Activated CD8-positive, alpha-beta memory T cell treated with anti-CD3 and anti-CD28 coated beads, Interleukin-2, amount 50 U/mL, for 48 hours (primary cell): ENCODE data around the gene DLX5.

Source experiments
- DNase-seq: peaks from one replicate; pipeline ENCODE4 v3.0.0-alpha.2; 2020

Gene DLX5

DNA sequence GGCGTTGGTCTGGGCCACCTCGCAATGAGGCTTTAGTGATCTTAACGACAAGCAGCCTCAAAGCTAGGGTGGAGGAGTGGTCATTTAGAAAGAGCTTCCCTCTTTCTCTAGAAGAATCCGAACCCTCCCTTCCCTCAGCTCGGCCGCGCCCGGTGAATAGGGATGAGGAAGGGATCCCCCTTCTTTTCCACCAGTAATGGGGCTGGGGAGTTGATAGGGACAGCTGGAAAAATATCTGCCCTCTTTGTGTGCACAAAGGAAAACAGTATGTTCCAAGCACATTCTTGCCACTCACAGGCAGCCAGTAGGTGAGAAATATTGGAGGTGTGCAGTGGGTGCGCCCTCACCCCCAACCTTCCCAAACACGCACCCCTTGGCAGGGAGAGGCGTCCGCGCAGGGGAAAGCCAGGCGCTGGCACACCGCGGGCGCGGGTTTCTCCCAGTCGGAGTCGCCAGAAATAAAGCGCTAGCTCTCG lies 6.5 kb downstream of the DLX5 start:
- DNase-seq: no peak

GRCh38 chr7:97017192-97018125 lies 7.2 kb downstream of the DLX5 start:
- no peak for DNase-seq

GRCh38 chr7:97016381-97017191 lies 8.0 kb downstream of the DLX5 start:
- no peak for DNase-seq

DNA sequence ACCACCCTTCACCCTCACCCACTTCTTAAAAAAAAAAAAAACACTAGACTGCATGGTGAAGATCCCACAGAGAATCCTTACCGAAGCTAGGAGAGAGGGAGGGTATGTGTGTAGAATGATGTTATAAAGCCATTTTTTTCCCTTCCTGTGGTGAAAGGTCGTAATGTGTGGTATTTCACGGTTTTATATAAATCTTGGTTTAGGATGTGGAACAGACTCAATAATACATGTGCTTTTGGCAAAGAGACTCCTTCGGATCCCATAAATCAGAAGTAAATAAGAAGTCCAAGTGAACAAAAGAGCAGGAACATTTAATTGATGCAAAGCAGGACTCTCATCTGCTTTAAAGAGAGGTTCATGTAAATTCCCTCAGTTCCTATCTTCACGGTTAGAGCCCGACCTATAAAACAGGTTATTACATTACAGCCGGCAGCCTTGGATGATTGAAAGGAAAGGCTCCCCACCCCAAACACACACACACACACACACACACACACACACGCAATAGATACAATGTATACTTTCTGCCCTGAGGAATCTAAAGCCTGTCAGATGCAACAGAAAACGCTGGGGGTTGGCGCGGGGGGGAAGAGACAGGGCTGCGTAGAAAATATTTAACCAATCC lies 8.8 kb downstream of the DLX5 start:
- DNase-seq: no peak

- no peak for DNase-seq
Observed at GRCh38 chr7:97015279-97015678, 9.4 kb downstream of the DLX5 start.

DNA sequence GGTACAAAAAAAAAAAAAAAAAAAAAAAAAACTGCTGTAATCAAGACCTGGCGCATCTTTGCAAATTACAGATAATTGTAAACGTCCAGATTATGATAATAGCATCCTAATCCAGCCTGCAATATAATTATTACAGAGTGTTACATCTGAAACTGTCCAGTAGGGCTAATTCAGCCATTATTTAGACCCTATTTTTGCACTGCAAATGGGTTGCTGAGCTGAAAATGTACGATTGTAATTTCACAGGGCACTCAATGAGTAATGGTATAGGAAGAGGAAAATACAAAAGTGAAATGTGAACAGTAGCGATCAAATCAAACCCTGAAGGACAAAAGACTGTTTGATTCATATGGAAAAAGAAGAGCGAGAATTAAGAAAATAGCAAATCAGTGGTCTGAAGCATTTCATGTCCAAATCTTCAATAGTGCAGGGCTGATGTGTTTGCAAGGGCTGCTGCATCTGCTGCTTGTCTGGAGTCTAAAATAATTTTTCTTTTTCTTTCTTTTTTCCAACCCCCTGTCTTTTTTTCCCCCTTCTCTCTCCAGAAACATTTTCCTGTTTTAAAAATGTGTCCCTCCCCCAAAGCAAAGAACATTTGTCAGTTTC lies 10.4 kb downstream of the DLX5 start:
- no peak for DNase-seq

GRCh38 chr7:97013845-97014134 lies 10.8 kb downstream of the DLX5 start:
- DNase-seq: no peak

DNA sequence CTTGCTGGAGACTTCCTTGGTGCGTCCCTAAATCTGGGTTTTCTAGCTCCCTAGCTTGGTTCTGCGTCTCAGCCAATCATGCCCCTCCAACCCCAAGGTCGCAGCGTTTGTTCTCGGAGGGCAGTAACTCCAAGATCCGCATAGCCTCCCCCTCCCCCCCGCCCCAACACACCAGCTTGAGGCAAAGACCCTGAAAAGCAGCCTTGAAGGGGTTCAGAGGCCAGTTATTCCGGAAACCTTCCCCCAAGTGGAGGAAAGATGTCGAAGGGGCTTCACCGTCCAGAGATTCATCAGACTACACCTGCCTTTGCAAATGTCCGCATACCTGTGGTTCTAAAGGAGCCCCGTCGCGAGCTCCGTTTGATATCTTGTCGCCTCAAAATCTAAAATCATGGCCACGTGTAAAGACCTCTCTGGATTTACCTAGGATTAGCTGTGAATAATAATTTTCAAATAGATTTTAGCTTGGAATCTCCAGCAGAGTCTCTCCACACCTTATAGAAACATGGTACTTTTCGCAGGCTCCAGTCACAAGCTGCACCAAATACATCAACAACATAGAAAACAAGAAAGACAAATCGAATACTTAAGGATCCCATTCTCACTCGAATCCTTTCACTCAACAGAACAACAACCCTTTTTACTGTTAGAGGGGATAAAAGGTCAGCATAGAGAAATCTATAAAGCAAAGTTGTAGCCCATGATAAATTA lies 11.3 kb downstream of the DLX5 start:
- no peak for DNase-seq

GRCh38 chr7:97012365-97013133 lies 12.1 kb downstream of the DLX5 start:
- DNase-seq: no peak

DNA sequence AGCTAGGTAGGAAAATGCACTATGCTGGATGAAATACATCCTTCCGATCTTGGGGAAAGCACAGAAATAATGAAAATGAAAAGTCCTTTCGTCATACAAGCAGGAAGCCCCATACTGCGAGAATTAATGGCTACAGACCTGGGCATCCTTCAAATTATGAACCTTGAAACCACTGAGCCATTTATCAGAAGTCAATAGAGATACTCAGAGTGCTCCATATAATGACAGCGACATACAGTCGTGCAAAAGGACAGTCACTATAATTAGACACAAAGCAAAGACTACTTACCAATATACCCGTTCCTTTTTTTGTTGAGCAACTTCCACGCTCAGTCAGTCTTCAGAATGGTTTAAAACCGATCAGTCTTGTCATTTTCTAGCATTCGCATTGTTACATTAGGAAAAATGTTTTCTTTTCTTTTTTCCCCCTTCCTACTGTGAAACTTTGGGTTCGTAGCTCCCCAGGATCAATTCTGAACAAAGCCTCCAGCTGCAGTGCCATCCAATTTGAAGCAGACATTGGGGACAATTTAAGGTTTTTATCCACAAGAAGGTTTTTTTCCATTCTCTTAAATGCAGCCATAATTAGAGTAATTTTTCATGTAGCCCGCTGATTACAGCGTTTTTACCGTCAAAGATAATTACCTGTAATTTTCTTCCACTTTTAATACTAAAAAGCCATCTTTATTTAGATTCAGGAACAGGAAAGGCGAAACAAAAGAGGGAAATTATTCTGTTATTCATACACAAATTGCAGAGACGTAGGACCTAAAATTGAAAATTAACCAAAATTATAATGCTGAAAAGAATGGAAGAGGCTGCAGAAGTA lies 12.9 kb downstream of the DLX5 start:
- no peak for DNase-seq

DNA sequence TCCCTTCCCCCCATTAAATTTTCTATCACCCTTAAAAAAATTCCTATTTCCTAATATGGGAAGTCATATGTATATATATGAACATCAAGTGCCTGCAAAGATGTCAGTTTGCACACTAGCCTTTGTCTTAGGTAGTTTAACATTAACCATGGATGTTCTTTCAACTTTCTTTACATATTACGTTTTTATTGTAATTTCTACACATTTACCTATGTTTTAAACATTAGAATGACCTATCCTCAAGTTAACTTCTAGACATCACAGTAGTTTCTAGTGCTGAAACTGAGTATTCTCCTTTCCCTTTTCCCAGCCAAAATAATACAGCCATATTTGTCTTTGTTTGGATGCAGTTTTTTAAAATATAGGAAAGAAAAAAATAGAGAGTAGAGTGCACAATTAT lies 13.5 kb downstream of the DLX5 start:
- no peak for DNase-seq

GRCh38 chr7:97009753-97010732 lies 14.6 kb downstream of the DLX5 start:
- no peak for DNase-seq

DNA sequence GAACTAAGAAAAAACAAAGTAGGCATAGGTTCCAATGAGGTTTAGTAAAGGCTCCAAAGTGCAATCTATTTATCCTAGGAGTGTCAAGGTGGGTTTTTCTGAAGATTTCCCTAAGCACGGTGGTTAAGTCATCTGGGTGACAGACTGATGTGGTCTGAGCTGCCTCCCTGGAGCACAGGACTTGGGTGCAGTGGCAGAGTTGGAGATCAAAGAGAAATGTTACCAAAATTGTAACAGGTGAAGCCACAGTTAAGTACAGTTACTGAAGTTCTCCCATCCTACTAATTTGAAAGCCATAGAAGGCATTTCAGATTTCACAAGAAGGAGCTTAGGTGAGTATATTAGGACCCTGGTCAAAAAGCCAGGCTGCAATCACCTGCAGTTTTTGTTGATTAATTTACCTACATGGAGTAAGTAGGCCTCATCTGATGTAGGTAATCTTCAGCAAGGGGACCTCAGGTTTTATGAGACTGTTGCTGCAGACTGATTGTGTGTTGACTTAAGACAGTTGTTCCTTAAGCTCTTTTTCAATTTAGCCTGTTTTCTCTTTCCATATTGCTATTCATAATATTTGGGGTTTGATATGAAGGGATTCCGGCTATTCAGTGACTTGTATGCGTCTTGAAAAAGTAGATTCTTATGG lies 16.2 kb downstream of the DLX5 start:
- DNase-seq: no peak

DNA sequence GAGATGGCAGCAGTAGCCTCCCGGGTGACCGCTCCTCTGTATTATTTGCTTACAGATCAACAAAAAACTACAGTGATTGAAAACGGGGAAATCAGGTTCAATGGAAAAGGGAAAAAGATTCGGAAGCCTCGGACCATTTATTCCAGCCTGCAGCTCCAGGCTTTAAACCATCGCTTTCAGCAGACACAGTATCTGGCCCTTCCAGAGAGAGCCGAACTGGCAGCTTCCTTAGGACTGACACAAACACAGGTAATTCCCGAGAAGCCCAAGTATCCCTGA lies 17.1 kb downstream of the DLX5 start:
- no peak for DNase-seq

GRCh38 chr7:97006816-97007582 lies 17.6 kb downstream of the DLX5 start:
- peak; percentile 54 for DNase-seq

DNA sequence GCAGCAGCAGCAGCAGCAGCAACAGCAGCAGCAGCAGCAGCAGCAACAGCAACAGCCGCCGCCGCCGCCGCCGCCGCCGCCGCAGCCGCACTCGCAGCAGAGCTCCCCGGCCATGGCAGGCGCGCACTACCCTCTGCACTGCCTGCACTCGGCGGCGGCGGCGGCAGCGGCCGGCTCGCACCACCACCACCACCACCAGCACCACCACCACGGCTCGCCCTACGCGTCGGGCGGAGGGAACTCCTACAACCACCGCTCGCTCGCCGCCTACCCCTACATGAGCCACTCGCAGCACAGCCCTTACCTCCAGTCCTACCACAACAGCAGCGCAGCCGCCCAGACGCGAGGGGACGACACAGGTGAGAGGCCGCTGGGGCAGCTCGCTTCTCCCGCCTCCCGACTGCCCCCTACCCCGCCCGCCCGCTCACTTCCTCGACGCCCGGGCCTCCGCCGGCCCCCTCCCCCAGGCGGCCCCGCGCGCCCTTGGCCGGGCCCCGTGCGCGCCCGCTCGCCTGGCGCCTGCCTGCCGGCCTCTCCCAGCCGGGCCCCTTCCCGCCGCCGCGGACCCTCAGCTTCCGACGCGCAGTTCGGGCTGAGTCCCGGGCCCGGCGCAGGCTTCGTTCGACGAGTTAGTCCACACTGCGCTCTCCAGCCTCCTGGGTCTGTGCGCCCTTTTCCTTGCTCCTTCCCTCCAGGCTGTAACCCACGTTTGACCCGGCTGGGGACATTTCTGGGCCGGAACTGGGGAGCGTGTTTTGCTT lies 18.4 kb downstream of the DLX5 start:
- DNase-seq: peak; percentile 68

DNA sequence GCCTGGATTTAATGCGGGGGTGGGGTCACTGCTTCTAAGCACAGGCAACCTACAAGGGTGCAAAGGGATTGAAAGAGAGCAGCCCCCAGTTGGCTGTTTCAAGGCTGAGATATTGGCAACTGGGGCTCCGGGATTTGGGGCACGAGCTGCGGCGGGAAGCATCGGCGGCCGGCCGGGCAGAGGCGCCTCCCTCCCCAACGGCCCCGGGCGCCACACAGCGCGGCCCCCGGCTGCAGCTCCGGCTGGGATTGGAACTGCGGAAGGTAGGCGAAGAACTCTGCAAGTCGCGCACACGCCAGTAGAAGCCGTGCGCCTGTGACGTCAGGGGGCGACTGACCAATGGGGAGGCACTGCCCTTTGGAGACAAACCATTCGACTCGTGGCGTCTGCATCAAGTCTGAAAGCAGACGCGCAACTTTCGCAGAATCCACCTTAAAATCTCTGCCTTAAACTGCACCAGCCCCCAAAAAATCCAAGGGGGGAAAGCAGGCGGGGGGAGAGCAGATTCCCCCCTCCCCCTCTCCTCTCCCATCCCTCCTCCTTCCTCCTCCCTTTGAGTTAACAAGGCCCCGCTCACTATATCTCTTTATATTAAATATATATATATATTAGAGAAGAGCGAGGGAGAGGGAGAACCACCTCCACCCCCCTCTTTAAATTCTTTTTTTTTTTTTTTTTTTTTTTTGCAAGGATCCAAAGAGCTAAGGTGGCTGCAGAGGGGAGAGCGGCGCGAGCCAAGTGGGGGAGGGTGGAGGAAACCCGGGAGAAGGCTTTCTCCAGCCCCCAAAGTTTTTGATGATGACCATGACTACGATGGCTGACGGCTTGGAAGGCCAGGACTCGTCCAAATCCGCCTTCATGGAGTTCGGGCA lies 19.2 kb downstream of the DLX5 start, which contains the start of gene DLX6:
DLX6 (plus strand) TSS at position 371 of the 872 bp plus-strand sequence; CDS start at position 796, 425 bp downstream.
- peak; percentile 72 for DNase-seq
